DOHH2 (cell line): Measurements from ENCODE around the gene CD9.

Source experiments
- H3F3A ChIP-seq: fragments of 200-600 bp; sonication (generic), shearing (Covaris generic); 2 replicates; pipeline ENCODE4 v1.6.0; 2016; ENCODE audit warnings: antibody characterized with exemption, mild to moderate bottlenecking; ENCODE audit not compliant: control insufficient read depth, insufficient read depth
- H3K27ac ChIP-seq: fragments of 200-600 bp; sonication (generic); 2 replicates; pipeline ENCODE4 v1.5.1; 2014; ENCODE audit warnings: low read depth, mild to moderate bottlenecking, low read length, moderate library complexity
- H3K27me3 ChIP-seq: fragments of 200-600 bp; sonication (generic); 2 replicates; pipeline ENCODE4 v1.6.1; 2014; ENCODE audit warnings: mild to moderate bottlenecking, low read length, mixed read lengths; ENCODE audit not compliant: control insufficient read depth
- H3K36me3 ChIP-seq: fragments of 200-600 bp; sonication (generic); 2 replicates; pipeline ENCODE4 v1.6.1; 2014; ENCODE audit warnings: mild to moderate bottlenecking, low read length, moderate library complexity, mixed read lengths; ENCODE audit not compliant: control insufficient read depth
- H3K4me1 ChIP-seq: fragments of 200-600 bp; sonication (generic); 2 replicates; pipeline ENCODE4 v1.6.1; 2014; ENCODE audit warnings: mild to moderate bottlenecking, low read length, mixed read lengths; ENCODE audit not compliant: control insufficient read depth
- H3K4me2 ChIP-seq: fragments of 200-600 bp; sonication (generic); 2 replicates; pipeline ENCODE4 v1.6.0; 2014; ENCODE audit warnings: mild to moderate bottlenecking, low read length, moderate library complexity
- H3K4me3 ChIP-seq: fragments of 200-600 bp; sonication (generic); 2 replicates; pipeline ENCODE4 v1.5.1; 2014; ENCODE audit warnings: mild to moderate bottlenecking, low read length, mixed read lengths
- H3K79me2 ChIP-seq: fragments of 200-600 bp; sonication (generic); 2 replicates; pipeline ENCODE4 v1.6.1; 2014; ENCODE audit warnings: mild to moderate bottlenecking, low read length, mixed read lengths; ENCODE audit not compliant: control insufficient read depth
- H3K9me2 ChIP-seq: fragments of 200-600 bp; sonication (generic); replicated peaks from 2 replicates; pipeline ENCODE4 v1.6.1; 2014; ENCODE audit warnings: mild to moderate bottlenecking, low read length, mixed read lengths; ENCODE audit not compliant: control insufficient read depth
- H3K9me3 ChIP-seq: fragments of 200-600 bp; sonication (generic); 2 replicates; pipeline ENCODE4 v1.6.1; 2014; ENCODE audit warnings: antibody characterized with exemption, low read length, mixed read lengths; ENCODE audit not compliant: control insufficient read depth, insufficient read depth
- H4K20me1 ChIP-seq: fragments of 200-600 bp; sonication (generic); 2 replicates; pipeline ENCODE4 v1.6.0; 2014; ENCODE audit warnings: low read depth, mild to moderate bottlenecking, antibody characterized with exemption, low read length, moderate library complexity; ENCODE audit not compliant: control insufficient read depth, insufficient read depth
- EZH2phosphoT487 ChIP-seq: fragments of 200-600 bp; sonication (generic); IDR thresholded peaks from 2 replicates; pipeline ENCODE4 v1.6.1; 2017; ENCODE audit warnings: borderline replicate concordance, mild to moderate bottlenecking, antibody characterized with exemption, low read length, moderate library complexity, mixed read lengths
- TF ChIP-seq, protein P1 (sequence below): fragments of 200-600 bp; sonication (generic); IDR thresholded peaks from one replicate; pipeline ENCODE4 v1.5.1; 2014; ENCODE audit warnings: antibody characterized with exemption, mild to moderate bottlenecking, low read depth, low read length; ENCODE audit not compliant: poor library complexity, severe bottlenecking

CD9 gene

DNA sequence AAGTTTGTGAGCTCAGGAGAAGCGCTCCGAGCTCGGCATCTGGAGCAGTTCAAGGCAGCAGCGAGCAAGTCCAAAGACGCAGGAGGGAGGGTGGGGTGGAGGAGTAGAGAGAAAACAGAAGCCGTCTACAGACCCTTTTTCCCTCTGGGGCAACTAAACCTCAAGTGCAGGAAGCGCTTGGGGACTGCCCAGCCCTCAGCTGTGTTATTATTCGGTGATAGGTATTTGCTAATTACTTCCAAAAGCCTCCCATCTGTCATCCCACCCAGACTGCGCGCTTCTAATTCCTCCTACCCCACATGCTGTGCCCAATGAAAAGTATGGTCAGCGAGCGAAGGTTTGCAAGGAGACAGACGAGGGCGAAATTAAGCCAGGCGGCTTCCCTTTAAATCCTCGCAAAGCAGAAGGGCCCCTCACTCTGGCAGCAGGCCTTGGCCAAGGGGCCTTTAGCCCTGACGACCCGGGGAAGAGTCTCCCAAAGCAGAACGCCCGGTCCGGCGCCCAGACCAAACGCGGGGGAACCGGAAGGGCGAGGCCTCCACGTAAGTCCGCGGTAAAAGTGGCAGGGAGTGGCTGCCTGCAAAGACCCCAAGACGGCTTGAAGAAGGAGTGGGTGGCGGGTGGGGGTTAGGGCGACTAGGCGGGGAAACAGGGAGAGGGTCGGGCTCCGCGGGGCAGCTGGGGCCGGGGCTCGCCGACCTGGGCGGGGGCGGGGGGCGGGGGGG lies 507 bp upstream of the CD9 start:
- Histone ChIP-seq H3K27ac (no peak overlapping the region), H3K4me3 (no peak overlapping the region), H3K27me3 (peaks cover 35% of the 10 kb centered on the region), H4K20me1 (no peaks in the 10 kb centered on the region), H3F3A (no peaks in the 10 kb centered on the region), H3K4me1 (no peaks in the 10 kb centered on the region), H3K9me3 (no peaks in the 10 kb centered on the region), H3K9me2 (no peaks in the 10 kb centered on the region), H3K4me2 (no peak overlapping the region), H3K36me3 (no peaks in the 10 kb centered on the region), H3K79me2 (no peaks in the 10 kb centered on the region)
- TF ChIP-seq EZH2phosphoT487, result no peak
- TF ChIP-seq, protein P1, sequence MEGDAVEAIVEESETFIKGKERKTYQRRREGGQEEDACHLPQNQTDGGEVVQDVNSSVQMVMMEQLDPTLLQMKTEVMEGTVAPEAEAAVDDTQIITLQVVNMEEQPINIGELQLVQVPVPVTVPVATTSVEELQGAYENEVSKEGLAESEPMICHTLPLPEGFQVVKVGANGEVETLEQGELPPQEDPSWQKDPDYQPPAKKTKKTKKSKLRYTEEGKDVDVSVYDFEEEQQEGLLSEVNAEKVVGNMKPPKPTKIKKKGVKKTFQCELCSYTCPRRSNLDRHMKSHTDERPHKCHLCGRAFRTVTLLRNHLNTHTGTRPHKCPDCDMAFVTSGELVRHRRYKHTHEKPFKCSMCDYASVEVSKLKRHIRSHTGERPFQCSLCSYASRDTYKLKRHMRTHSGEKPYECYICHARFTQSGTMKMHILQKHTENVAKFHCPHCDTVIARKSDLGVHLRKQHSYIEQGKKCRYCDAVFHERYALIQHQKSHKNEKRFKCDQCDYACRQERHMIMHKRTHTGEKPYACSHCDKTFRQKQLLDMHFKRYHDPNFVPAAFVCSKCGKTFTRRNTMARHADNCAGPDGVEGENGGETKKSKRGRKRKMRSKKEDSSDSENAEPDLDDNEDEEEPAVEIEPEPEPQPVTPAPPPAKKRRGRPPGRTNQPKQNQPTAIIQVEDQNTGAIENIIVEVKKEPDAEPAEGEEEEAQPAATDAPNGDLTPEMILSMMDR, result no peak

DNA sequence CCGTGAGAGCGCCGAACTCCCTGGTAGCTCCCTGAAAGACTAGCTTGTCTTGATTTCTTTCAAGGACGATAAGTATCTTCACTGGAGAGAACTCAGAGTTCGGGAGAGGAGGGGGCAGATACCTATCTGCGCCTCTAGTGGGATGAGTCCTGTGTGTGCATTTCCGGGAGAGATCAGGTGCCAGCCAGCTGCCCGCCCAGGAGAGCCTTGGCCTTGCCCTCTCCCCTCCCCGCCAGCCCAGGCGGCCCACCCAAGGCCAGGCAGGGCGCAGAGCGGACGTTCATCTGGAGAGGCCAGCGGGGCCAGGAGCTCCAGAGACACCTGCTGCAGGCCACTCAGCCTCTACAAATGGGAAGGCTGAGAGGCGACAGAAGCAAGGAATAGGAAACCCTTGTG lies 1.0 kb downstream of the CD9 start:
- Histone ChIP-seq H3K4me2 (no peak overlapping the region), H3K27me3 (peaks cover 44% of the 10 kb centered on the region), H3F3A (no peaks in the 10 kb centered on the region), H3K27ac (no peak overlapping the region), H3K4me3 (no peak overlapping the region), H3K79me2 (no peaks in the 10 kb centered on the region), H4K20me1 (no peaks in the 10 kb centered on the region), H3K36me3 (no peaks in the 10 kb centered on the region), H3K4me1 (no peaks in the 10 kb centered on the region), H3K9me3 (no peaks in the 10 kb centered on the region), H3K9me2 (no peaks in the 10 kb centered on the region)
- TF ChIP-seq, protein P1, result no peak
- no peak for TF ChIP-seq EZH2phosphoT487

DNA sequence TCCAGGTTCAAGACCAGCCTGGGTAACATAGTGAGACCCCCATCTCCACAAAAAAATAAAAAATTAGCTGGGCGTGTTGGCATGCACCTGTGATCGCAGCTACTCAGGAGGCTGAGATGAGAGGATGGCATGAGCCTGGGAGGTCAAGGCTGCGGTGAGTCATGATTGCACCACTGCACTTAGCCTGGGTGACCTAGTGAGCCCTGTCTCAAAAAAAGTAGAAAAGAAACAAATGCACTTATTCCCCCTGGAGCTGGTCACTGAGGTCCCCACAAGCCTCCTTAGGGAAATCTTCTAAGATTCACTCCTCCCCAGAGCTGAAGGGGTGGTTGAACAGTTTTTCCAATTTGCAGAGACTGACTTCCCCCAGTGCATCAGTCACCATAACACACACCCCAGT lies 1.6 kb downstream of the CD9 start:
- Histone ChIP-seq H4K20me1 (no peaks in the 10 kb centered on the region), H3K9me3 (no peaks in the 10 kb centered on the region), H3K4me2 (no peak overlapping the region), H3K9me2 (no peaks in the 10 kb centered on the region), H3K79me2 (no peaks in the 10 kb centered on the region), H3K4me1 (no peaks in the 10 kb centered on the region), H3K27ac (no peak overlapping the region), H3F3A (no peaks in the 10 kb centered on the region), H3K36me3 (no peaks in the 10 kb centered on the region), H3K27me3 (peaks cover 44% of the 10 kb centered on the region), H3K4me3 (no peak overlapping the region)
- no peak for TF ChIP-seq EZH2phosphoT487
- TF ChIP-seq, protein P1, result no peak
